Smooth muscle cell (in vitro differentiated cells): ENCODE measurements around the gene ZNF681. TPM values are rescaled to one million over a fixed set of nuclear protein-coding genes. Genes with fewer than 3 reads are reported as not detected.

ENCODE experiments used
- DNase-seq: peaks from one replicate; lab custom pipeline; 2025; ENCODE audit not compliant: unreplicated experiment; lab: John Stamatoyannopoulos, UW
- H2AFZ ChIP-seq: fragments of 200-600 bp; sonication (generic); 2 replicates; pipeline ENCODE4 v1.6.0; 2016; ENCODE audit warnings: antibody characterized with exemption, low read depth, mild to moderate bottlenecking
- H3F3A ChIP-seq: fragments of 200-600 bp; sonication (generic); 2 replicates; pipeline ENCODE4 v1.6.0; 2017; ENCODE audit warnings: antibody characterized with exemption, low read depth
- H3K27ac ChIP-seq: fragments of 200-600 bp; sonication (generic); 2 replicates; pipeline ENCODE4 v1.5.1; 2016; ENCODE audit warnings: low read depth, mild to moderate bottlenecking
- H3K27me3 ChIP-seq: fragments of 200-600 bp; sonication (generic); 2 replicates; pipeline ENCODE4 v1.6.1; 2016; ENCODE audit warnings: low read depth, mild to moderate bottlenecking
- H3K36me3 ChIP-seq: fragments of 200-600 bp; sonication (generic); 2 replicates; pipeline ENCODE4 v1.5.1; 2016; ENCODE audit warnings: low read depth
- H3K4me1 ChIP-seq: fragments of 200-600 bp; sonication (generic); 2 replicates; pipeline ENCODE4 v1.5.1; 2016; ENCODE audit warnings: low read depth
- H3K4me2 ChIP-seq: fragments of 200-600 bp; sonication (generic); 2 replicates; pipeline ENCODE4 v1.6.0; 2016; ENCODE audit warnings: mild to moderate bottlenecking
- H3K4me3 ChIP-seq: fragments of 200-600 bp; sonication (generic); 2 replicates; pipeline ENCODE4 v1.5.1; 2016; ENCODE audit warnings: mild to moderate bottlenecking
- H3K79me2 ChIP-seq: fragments of 200-600 bp; sonication (generic); 2 replicates; pipeline ENCODE4 v1.6.0; 2016; ENCODE audit warnings: low read depth, mild to moderate bottlenecking
- H3K9ac ChIP-seq: fragments of 200-600 bp; sonication (generic); 2 replicates; pipeline ENCODE4 v1.6.0; 2016; ENCODE audit warnings: low read depth
- H3K9me3 ChIP-seq: fragments of 200-600 bp; sonication (generic); replicated peaks from 2 replicates; pipeline ENCODE4 v1.5.1; 2016; ENCODE audit warnings: low read depth
- H4K20me1 ChIP-seq: fragments of 200-600 bp; sonication (generic); 2 replicates; pipeline ENCODE4 v1.6.0; 2016; ENCODE audit warnings: low read depth
- CTCF ChIP-seq: fragments of 200-600 bp; sonication (generic); IDR thresholded peaks from 2 replicates; pipeline ENCODE4 v1.5.1; 2017; ENCODE audit warnings: borderline replicate concordance, mild to moderate bottlenecking, antibody characterized with exemption; ENCODE audit not compliant: insufficient read depth, poor library complexity, severe bottlenecking
- whole genome bisulfite sequencing: methylation state at CpG from one replicate; pipeline ENCODE4 v1.1.7; 2016; ENCODE audit warnings: low lambda C conversion rate; 5-methylcytosine and 5-hydroxymethylcytosine counted together
- polyA plus RNA-seq: library from polyadenylated mRNA; unstranded; fragments of >200 nt; fragmentation: Nextera tagmentation; extraction: Ambion mirVana; gene quantifications from 2 replicates; pipeline ENCODE4 v1.2.1, GENCODE V29; 2016
- total RNA-seq: library from RNA; depleted of rRNA; stranded (reverse); fragments of >200 nt; gene quantifications from 2 replicates; pipeline ENCODE4 v1.2.3, GENCODE V29; 2014

ZNF681 gene
- total and polyA plus RNA-seq, 2 experiments from 2014 or later = 0.08 to 14.1 TPM

- H3K9ac ChIP-seq = no peak overlapping the region
- DNase-seq = no peak
- H3K36me3 ChIP-seq = no peaks in the 10 kb centered on the region
- no peak overlapping the region for H3K4me3 ChIP-seq
- TF ChIP-seq CTCF = no peak
- H3K27ac ChIP-seq = no peak overlapping the region
- no peaks in the 10 kb centered on the region for H3K79me2 ChIP-seq
- H3K4me2 ChIP-seq = no peak overlapping the region
- no peaks in the 10 kb centered on the region for H3K27me3 ChIP-seq
- 49% methylated on average over 3 of the region's 3 CpGs for WGBS
- H3K4me1 ChIP-seq = no peaks in the 10 kb centered on the region
- H4K20me1 ChIP-seq = no peaks in the 10 kb centered on the region
- H3F3A ChIP-seq = no peaks in the 10 kb centered on the region
- H2AFZ ChIP-seq = no peak overlapping the region
- H3K9me3 ChIP-seq = no peaks in the 10 kb centered on the region
Observed at GRCh38 chr19:23787106-23787505, 28.4 kb upstream of the ZNF681 start.

- Histone ChIP-seq H4K20me1 (no peaks in the 10 kb centered on the region), H3K9ac (no peak overlapping the region), H3K4me1 (no peaks in the 10 kb centered on the region), H2AFZ (no peak overlapping the region), H3K27me3 (no peaks in the 10 kb centered on the region), H3K4me2 (no peak overlapping the region), H3K4me3 (no peak overlapping the region), H3K79me2 (no peaks in the 10 kb centered on the region), H3F3A (no peaks in the 10 kb centered on the region), H3K9me3 (no peaks in the 10 kb centered on the region), H3K36me3 (no peaks in the 10 kb centered on the region), H3K27ac (no peak overlapping the region)
- no peak for TF ChIP-seq CTCF
- DNase-seq = no peak
- WGBS = 97% methylated on average over 3 of the region's 3 CpGs
Observed at GRCh38 chr19:23785982-23786381, 27.3 kb upstream of the ZNF681 start.

- Histone ChIP-seq H2AFZ (no peak overlapping the region), H3K4me1 (no peaks in the 10 kb centered on the region), H3K79me2 (no peaks in the 10 kb centered on the region), H3F3A (no peaks in the 10 kb centered on the region), H3K27me3 (no peaks in the 10 kb centered on the region), H3K4me2 (no peak overlapping the region), H3K9me3 (no peaks in the 10 kb centered on the region), H3K36me3 (no peaks in the 10 kb centered on the region), H4K20me1 (no peaks in the 10 kb centered on the region), H3K27ac (no peak overlapping the region), H3K9ac (no peak overlapping the region), H3K4me3 (no peak overlapping the region)
- DNase-seq = no peak
- WGBS = 47% methylated on average over 2 of the region's 2 CpGs
- TF ChIP-seq CTCF = no peak
Observed at GRCh38 chr19:23784274-23784673, 25.6 kb upstream of the ZNF681 start.

- no peak for TF ChIP-seq CTCF
- no peak overlapping the region for H3K4me2 ChIP-seq
- no peak overlapping the region for H2AFZ ChIP-seq
- no peak overlapping the region for H3K9ac ChIP-seq
- H3K36me3 ChIP-seq = no peaks in the 10 kb centered on the region
- no peaks in the 10 kb centered on the region for H3K9me3 ChIP-seq
- H3K4me1 ChIP-seq = no peaks in the 10 kb centered on the region
- no peak overlapping the region for H3K27ac ChIP-seq
- H3K27me3 ChIP-seq = no peaks in the 10 kb centered on the region
- H4K20me1 ChIP-seq = no peaks in the 10 kb centered on the region
- H3K4me3 ChIP-seq = no peak overlapping the region
- H3K79me2 ChIP-seq = no peaks in the 10 kb centered on the region
- 0% methylated on average over 1 of the region's 1 CpG for whole genome bisulfite sequencing
- no peaks in the 10 kb centered on the region for H3F3A ChIP-seq
- no peak for DNase-seq
Observed at GRCh38 chr19:23783636-23784035, 24.9 kb upstream of the ZNF681 start.
